ENCODE measurements around the gene ADCK2. TPM values are rescaled to one million over a fixed set of nuclear protein-coding genes. Genes with fewer than 3 reads are reported as not detected.

Gene ADCK2
- total and polyA plus RNA-seq, 4 donors, result 3.2 to 15.4 (median 11.1) TPM

DNA sequence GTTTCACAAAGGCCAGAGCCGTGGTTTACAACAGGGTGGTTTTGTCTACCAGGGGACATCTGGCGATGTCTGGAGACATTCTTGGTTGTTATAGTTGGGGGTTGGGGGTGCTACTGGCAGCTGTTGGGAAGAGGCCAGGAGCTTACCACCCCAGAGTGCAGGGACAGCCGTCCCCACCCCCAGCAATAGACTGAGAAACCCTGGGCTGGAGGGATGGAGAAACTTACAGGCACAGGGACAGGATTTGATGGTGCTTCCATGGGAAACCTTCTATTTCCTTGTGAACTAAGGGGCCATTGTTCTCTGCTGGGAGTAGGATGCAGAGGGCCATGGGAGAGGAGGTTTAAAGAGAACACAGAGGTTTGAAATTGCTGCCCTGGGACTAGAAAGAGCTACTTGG lies 10.9 kb downstream of the ADCK2 start:
- Histone ChIP-seq H3K27ac (ENCODE audit: low read depth in 1 of 2, low read length in 2 of 2) (no peak overlapping the region), H3K27me3 (ENCODE audit: control insufficient read depth in 4 of 4, insufficient read depth in 4 of 4, low read length in 3 of 4) (no peaks in the 10 kb centered on the region), H3K9ac (ENCODE audit: low read depth in 1 of 2, low read length in 2 of 2) (no peak overlapping the region), H3K4me3 (ENCODE audit: low read depth in 1 of 3, low read length in 3 of 3) (no peak overlapping the region), H3K9me3 (ENCODE audit: control insufficient read depth in 4 of 4, low read length in 3 of 4) (no peaks in the 10 kb centered on the region), H3K36me3 (ENCODE audit: control insufficient read depth in 4 of 4, insufficient read depth in 3 of 4, low read depth in 1 of 4, low read length in 3 of 4) (peaks cover 0 to 21% (median 7%) of the 10 kb centered on the region in 4 donors), H3K4me1 (ENCODE audit: control insufficient read depth in 4 of 4, insufficient read depth in 4 of 4, low read length in 3 of 4) (peaks cover 0 to 6% (median 3%) of the 10 kb centered on the region in 4 donors)
- DNase-seq (ENCODE audit: low spot score), result no peak
- TF ChIP-seq, protein P1, sequence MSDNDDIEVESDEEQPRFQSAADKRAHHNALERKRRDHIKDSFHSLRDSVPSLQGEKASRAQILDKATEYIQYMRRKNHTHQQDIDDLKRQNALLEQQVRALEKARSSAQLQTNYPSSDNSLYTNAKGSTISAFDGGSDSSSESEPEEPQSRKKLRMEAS (IDR thresholded peaks at IDR 0.05), result no peak
- TF ChIP-seq HNF4A (conservative IDR thresholded peaks at IDR 0.05) (no peak), JUND (IDR thresholded peaks at IDR 0.05) (no peak), FOXA2 (IDR thresholded peaks at IDR 0.05) (no peak), YY1 (IDR thresholded peaks at IDR 0.05) (no peak), HNF4G (IDR thresholded peaks at IDR 0.05) (no peak), RAD21 (IDR thresholded peaks at IDR 0.05) (no peak), TAF1 (conservative IDR thresholded peaks at IDR 0.05) (no peak), NR2F2 (IDR thresholded peaks at IDR 0.05) (no peak)
- TF ChIP-seq, protein P2, sequence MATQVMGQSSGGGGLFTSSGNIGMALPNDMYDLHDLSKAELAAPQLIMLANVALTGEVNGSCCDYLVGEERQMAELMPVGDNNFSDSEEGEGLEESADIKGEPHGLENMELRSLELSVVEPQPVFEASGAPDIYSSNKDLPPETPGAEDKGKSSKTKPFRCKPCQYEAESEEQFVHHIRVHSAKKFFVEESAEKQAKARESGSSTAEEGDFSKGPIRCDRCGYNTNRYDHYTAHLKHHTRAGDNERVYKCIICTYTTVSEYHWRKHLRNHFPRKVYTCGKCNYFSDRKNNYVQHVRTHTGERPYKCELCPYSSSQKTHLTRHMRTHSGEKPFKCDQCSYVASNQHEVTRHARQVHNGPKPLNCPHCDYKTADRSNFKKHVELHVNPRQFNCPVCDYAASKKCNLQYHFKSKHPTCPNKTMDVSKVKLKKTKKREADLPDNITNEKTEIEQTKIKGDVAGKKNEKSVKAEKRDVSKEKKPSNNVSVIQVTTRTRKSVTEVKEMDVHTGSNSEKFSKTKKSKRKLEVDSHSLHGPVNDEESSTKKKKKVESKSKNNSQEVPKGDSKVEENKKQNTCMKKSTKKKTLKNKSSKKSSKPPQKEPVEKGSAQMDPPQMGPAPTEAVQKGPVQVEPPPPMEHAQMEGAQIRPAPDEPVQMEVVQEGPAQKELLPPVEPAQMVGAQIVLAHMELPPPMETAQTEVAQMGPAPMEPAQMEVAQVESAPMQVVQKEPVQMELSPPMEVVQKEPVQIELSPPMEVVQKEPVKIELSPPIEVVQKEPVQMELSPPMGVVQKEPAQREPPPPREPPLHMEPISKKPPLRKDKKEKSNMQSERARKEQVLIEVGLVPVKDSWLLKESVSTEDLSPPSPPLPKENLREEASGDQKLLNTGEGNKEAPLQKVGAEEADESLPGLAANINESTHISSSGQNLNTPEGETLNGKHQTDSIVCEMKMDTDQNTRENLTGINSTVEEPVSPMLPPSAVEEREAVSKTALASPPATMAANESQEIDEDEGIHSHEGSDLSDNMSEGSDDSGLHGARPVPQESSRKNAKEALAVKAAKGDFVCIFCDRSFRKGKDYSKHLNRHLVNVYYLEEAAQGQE (IDR thresholded peaks at IDR 0.05), result no peak
- TF ChIP-seq, protein P3, sequence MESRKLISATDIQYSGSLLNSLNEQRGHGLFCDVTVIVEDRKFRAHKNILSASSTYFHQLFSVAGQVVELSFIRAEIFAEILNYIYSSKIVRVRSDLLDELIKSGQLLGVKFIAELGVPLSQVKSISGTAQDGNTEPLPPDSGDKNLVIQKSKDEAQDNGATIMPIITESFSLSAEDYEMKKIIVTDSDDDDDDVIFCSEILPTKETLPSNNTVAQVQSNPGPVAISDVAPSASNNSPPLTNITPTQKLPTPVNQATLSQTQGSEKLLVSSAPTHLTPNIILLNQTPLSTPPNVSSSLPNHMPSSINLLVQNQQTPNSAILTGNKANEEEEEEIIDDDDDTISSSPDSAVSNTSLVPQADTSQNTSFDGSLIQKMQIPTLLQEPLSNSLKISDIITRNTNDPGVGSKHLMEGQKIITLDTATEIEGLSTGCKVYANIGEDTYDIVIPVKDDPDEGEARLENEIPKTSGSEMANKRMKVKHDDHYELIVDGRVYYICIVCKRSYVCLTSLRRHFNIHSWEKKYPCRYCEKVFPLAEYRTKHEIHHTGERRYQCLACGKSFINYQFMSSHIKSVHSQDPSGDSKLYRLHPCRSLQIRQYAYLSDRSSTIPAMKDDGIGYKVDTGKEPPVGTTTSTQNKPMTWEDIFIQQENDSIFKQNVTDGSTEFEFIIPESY (IDR thresholded peaks at IDR 0.05), result no peak
- TF ChIP-seq, protein P4, sequence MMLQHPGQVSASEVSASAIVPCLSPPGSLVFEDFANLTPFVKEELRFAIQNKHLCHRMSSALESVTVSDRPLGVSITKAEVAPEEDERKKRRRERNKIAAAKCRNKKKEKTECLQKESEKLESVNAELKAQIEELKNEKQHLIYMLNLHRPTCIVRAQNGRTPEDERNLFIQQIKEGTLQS (IDR thresholded peaks at IDR 0.05), result no peak
- 96% methylated on average over 3 of the region's 3 CpGs for WGBS

DNA sequence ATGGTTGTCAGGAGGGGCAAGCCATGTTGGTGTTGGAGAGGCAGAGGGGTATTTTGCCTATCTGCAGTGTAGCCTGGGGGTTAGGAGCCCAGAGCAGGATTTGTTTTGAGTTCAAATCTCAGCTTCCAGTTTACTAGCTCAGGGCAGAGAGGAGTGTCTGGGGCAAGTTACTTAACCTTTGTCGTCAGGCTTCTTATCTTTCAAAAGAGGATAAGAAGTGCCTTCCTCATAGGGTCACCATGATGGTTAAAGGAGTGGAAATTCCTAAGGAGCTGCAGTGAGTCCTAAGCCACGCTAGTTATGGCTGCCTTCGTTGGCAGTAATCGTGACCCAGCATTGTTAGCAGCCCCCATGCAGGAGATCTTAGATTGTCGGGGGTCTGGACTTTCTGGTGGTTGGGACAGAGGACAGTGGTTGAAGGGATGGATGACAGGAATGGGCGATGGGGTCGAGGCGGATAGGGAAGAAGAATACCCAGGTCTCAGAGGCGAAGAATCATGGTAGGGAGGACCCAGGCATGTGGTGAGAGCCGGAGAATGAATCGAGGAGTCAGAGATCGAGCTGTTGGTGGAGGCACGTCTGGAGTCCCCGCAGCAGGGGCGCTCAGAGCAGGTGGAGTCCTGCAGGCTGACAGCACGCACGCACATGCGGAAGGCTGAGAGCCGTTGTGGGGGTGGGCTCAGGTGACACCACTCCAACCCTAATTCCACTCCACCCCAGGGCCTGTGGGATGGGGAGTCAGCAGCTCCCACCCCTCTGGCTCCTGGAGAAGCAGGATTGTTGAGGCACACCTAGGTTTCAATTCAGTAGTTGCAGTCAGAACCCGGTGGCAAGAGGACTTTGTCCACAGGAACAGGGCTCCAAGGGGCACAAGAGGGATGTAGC lies 11.6 kb downstream of the ADCK2 start:
- H3K9me3 ChIP-seq (ENCODE audit: control insufficient read depth in 4 of 4, low read length in 3 of 4), result no peaks in the 10 kb centered on the region
- H3K9ac ChIP-seq (ENCODE audit: low read depth in 1 of 2, low read length in 2 of 2), result no peak overlapping the region
- peaks cover 0 to 6% (median 3%) of the 10 kb centered on the region in 4 donors for H3K4me1 ChIP-seq (ENCODE audit: control insufficient read depth in 4 of 4, insufficient read depth in 4 of 4, low read length in 3 of 4)
- H3K4me3 ChIP-seq (ENCODE audit: low read depth in 1 of 3, low read length in 3 of 3), result no peak overlapping the region
- peaks cover 0 to 18% (median 4%) of the 10 kb centered on the region in 4 donors for H3K36me3 ChIP-seq (ENCODE audit: control insufficient read depth in 4 of 4, insufficient read depth in 3 of 4, low read depth in 1 of 4, low read length in 3 of 4)
- no peaks in the 10 kb centered on the region for H3K27me3 ChIP-seq (ENCODE audit: control insufficient read depth in 4 of 4, insufficient read depth in 4 of 4, low read length in 3 of 4)
- no peak for TF ChIP-seq FOXA1 (IDR thresholded peaks at IDR 0.05)
- 95% methylated on average over 20 of the region's 20 CpGs for WGBS
- no peak for DNase-seq (ENCODE audit: low spot score)
- no peak overlapping the region for H3K27ac ChIP-seq (ENCODE audit: low read depth in 1 of 2, low read length in 2 of 2)

Measured in liver (tissue), 9 donors.